Gastroesophageal sphincter (tissue), 3 donors: ENCODE measurements around the gene MAPK1.

Experiments
- CTCF ChIP-seq, 4 experiments: fragments of 200-600 bp in 2 of 4; fragments of 450-650 bp in 2 of 4; sonication (generic) in 1 of 4; IDR thresholded peaks; one replicate each; pipeline ENCODE4 v1.5.1; 2017 to 2019; ENCODE audit warnings: antibody characterized with exemption in 4 of 4, mild to moderate bottlenecking in 2 of 4, moderate library complexity in 2 of 4
- POLR2AphosphoS5 ChIP-seq: sonication (generic); formaldehyde crosslinking; IDR thresholded peaks from one replicate; pipeline ENCODE4 v1.6.1; 2017; ENCODE audit warnings: antibody characterized with exemption

- TF ChIP-seq CTCF (IDR thresholded peaks at IDR 0.05): no peak
- no peak for TF ChIP-seq POLR2AphosphoS5
Observed at GRCh38 chr22:21827628-21828267, 39.7 kb downstream of the MAPK1 start.
